COLO668 (cell line): ENCODE data around the gene KCNQ4.

ENCODE experiments used
- DNase-seq: peaks from one replicate; lab custom pipeline; 2025; ENCODE audit not compliant: unreplicated experiment; lab: John Stamatoyannopoulos, UW

Gene KCNQ4

DNA sequence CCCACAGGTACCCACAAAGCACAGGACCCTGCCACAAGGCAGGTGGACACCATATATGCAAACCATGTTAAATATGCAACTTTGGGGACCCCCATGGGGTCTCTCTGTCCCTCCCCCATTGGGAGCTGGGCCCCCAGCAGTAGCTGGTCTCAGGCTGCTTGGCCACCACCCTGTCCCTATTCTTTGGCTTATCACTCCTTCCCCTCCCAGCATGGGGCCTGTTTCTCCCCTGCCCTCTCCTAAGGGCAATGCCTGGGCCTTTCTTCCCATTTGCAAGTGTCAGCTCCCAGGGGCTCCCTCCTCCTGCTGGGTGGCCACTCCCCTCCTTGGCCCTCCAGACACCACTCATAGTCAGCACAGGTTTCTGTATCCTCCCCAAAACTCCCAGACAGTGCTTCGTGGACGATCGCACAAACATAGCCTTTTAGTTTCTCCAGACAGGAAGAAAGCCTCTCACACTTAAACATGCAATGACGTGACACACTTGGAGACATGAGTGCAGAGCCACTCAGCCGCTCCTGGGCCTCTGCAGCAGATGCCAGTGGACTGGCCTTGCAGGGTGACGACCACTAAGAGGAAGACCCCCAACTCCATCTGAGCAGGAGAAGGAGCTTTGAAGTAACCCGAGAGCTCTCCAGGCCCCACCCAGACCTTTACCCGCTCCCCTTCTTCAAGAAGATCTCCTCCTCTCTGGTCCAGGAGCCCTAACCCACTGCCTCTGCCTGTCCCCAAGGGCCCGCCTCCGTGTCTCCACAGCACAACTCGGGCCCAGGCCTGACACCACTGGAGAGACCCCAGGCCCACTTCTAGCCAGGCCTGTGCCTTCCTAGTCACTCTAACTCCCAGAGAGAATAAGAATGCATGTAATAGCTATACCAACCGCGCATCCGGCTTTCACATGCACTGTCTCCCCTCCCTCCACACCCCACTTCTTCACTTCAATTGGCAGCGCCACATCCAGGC is 55.7 kb downstream of the KCNQ4 start:
- DNase-seq = no peak

DNA sequence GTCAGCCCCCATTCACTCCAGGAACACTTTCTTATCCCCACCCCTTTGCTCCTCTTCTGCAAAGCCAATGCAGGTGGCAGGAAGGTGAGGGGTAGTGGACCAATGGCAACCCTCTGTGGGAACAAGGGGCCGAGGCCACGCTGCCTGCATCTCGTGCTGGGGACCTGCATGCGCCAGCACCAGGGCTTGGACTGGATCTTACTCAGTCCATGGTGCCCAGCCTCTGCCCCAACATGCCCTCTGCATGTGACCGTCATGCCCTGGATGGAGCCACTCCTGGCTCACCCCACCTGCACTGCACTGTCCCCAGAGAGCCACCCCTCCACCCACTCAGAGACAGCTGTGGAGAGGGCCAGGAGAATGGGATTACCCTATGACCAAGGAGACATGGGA is 56.4 kb downstream of the KCNQ4 start:
- DNase-seq = no peak

DNA sequence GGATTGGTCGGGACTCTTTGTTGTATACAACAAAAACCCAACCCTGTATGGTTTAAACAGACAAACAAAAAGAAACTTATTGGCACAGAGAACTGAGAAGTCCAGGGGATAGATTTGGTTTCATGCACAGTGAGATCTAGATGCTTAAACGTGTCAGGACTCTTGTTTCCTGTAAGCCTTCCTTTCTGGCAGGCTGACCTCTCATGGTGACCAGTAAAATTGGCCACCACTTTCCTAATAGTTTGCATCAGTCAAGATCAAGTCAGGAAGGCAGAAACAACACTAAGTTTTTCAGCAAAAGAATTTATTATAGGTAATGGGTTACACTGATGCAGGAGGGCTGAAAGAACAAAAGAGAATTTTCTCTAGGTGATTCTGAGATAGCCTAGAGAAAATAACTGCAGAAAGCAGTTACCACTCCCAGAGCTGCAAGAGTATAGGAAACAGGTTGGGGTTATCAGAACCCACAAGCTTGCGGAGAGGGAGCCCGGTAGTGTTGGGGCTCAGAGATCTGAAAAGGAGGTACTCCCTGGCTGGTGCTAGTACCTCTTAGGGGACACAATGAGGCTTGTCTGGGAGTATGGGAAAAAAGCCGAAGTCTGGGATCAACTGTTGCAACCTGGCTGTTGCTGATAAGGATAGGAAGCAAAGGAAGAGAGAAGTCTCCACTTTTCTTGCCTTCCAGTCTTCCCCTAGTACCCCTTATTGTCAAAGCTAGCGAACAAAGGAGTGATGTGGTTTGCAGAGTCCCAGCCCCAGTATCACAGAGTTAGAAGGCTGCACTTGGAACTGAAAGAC is 57.1 kb downstream of the KCNQ4 start:
- no peak for DNase-seq

DNA sequence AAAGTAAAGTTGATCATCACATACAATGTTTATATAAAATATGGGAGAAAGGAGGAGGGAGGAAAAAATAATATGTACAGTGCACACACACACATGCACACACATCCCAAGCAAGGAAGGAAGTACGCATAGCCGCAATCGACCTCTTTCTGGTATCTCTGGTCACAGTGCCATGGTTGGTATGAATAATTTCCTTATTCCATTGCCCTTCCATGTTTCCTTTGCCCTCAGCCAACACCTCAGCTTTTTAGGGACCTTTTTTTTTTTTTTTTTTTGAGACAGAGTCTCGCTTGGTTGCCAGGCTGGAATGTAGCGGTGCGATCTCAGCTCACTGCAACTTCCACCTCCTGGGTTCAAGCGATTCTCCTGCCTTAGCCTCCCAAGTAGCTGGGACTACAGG is 58.0 kb downstream of the KCNQ4 start:
- no peak for DNase-seq

DNA sequence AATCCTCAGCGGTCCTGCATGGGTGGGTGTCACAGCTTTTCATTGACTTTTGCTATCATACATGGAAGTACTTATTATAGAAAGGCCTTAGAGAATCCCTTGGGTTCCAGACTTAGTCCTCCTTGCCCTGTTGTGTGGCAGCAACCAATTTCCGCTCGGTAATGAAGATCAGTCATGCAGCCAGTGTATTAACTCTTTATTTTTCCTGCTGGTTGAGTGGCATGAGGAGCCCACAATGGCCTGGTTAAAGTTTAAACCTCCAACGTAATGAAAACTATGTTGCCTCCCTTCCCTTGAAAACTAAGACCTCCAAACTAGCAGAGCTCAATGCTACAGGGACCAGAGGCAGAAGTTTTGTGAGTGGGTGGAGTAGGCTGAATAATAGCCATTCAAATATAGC is 58.6 kb downstream of the KCNQ4 start:
- no peak for DNase-seq

DNA sequence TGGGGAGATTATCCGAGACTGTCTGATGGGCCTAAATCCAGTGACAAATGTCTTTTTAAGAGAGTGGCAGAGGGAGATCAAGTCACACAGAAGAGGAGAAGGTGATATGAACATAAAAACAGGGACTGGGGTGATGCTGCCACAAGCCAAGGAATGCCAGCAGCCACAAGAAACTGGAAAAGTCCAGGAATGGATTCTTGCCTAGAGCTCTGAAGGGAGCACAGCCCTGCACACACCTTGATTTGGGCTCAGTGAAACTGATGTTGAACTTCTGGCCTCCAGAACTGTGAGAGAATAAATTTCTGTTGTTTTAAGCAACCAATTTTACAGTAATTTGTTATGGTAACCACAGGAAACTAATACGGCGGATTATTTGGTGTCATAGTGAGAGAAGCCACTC is 59.1 kb downstream of the KCNQ4 start:
- no peak for DNase-seq

DNA sequence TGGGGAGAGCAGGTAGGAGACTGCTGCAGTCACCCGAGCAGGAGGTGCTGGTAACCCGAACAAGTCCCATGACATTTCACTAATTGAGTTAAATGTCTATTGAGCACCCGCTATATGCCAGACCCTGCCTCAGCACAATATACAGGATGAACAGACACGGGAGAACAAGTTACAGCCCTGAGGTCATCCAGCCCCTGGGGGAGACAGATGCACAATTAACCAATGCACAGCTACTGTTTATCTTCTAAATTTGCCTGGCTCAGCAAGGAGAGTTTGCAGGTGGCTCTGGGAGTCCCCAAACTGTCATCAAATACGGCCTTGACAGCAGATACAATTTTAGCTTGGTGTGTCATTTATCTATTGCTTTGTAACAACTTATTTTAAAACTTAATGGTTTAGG is 60.5 kb downstream of the KCNQ4 start:
- no peak for DNase-seq

DNA sequence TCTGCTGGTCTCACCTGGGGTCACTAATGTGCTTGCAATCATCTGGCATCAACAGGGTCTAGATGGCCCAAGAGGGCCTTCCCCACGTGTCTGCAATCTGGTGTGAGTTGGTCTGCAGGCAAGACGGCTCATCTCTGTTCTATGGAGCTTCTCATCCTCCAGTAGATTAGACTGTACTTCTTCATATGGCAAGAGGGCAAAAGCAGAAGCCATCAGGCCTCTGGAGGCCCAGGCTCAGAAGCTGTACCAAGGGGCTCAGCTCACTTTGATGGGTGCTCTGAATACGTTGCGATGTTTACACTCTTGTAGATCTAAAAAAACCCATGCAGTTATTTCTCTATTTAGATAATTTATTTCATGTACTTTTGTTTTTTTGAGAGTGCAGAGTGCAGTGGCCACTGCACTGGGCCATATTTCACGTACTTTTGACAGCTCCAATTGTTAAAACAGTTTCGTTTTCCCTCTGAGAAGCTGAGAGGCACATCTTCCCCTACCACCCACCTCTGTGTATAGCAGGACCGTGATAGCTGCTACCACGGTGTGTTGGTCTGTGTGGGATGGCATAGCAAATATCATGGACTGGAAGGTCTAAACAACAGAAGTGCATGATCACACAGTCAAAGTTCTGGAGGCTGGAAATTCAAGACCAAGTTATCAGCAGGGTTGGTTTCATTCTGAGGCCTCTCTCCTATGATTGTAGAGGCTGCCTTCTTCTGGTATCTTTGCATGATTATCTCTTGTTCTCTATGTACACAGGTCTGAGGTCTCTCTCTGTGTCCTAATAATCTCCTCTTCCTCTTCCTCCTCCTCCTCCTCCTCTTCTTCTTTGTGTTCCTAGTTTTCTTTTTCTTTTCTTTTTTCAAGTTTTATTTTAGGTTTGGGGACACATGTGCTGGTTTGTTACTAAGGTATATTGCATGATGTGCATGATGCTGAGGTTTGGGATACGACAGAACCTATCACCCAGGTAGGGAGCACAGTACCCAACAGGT is 61.6 kb downstream of the KCNQ4 start:
- no peak for DNase-seq

DNA sequence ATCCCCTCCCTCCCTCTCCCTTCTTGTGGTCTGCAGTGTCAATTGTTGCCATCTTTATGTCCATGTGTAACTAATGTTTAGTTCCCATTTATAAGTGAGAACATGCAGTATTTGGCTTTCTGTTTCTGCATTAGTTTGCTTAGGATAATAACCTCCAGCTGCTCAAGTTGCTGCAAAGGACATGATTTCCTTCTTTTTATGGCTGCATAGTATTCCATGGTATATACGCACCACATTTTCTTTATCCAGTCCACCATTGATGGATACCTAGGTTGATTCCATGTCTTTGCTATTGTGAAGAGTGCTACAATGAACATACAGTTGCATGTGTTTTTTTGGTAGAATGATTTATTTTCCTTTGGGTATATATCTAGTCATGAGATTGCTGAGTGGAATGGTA is 62.3 kb downstream of the KCNQ4 start:
- no peak for DNase-seq

DNA sequence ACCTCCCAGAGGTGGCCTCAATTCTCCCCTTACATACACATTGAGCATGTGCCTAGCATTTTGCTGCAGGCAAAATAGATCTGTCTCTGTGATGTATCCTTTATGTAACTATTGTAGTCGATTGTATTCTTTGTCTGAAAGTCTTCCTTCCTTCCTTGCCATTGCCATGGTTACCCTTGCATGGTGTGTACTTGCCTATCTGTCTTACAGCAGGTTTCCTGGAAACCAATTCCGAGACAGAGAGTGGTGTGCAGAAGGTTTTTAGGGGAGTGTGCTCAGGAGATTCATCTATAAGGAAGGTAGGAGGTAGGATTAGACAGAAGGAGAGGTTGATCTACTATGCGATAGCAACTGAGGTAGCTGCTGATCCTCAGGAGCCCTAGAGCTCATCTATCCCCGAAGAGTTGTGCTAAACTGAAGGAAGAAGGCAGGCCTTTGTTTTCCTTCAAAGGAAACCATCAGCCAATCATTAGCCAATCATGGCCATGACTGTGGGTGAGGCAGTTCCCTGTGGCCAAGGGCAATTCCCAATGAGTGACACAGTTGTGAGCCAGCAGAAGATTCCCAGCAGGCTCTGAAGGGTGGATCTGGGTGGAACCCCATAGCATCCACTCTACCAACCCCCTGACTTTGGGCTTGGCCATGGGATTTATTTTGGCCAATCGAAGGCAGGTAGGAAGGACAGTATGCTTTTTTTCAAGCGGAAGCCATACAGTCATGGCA is 63.6 kb downstream of the KCNQ4 start:
- no peak for DNase-seq

DNA sequence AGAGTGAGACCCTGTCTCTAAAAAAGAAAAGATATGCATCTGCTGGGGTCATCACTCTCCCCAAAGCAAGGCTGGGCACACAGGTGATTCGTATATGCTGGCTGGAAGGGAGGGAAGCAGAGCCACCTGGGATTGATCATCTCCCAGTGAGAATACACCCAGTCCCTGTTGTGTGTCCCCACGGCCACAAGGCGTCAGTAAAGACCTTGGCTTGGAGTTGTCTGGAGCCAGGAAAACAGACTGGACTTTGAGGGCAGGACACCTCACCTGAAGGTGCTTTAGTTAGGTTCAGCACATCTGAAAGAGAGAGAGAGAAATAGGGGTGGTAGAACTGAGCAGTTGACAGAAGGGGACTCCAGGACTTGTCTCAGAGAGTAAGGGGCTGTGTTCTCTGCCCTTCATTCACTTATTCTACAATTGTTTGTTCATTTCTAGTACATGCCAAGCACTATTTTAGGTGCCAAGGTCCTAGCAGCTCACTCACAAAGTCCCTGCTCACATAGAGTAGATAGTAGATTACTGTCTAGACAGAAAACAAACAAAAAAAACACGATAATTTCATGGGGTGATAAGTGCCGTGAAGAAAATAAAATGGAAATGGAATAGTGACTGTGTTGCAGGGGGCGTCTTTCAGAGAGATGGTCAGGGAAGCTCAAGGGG is 65.1 kb downstream of the KCNQ4 start:
- DNase-seq = peak; percentile 78

DNA sequence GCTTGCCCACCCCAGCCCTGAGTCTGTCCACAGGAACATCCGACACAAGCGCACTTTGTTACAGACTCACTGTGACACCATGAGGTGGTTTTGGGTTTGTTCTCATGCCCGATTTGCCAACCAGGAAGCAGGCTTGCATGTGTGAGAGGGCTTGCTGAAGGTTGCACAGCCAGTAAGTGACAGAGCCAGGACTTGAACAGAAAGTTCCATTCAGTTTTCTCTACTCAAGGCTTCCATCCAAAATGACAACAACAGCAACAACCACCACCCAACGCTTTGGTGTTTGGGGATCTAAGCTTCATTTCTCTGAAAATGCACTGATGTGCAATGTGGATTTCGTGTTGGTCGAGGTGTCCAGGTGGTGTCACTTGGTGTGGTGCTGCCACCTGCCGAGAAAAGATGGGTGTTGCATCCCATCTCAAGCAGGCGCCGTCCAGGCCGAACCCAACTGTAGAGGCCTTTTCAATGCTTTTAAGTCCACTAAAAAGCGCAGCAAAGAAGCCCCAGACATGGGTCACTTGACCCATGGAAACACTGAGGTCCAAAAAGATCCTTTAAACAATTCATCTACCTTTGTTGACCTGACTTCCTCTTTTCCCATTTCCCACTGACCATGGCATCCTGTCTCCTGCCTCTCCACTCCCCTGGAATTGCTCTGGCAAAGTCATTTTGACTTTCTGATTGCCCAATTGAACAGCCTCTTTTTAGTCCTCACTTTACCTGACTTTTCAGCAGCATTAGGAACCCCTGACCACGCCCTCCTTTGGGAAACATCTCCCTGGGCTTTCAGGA is 66.4 kb downstream of the KCNQ4 start:
- DNase-seq = peak; percentile 72

DNA sequence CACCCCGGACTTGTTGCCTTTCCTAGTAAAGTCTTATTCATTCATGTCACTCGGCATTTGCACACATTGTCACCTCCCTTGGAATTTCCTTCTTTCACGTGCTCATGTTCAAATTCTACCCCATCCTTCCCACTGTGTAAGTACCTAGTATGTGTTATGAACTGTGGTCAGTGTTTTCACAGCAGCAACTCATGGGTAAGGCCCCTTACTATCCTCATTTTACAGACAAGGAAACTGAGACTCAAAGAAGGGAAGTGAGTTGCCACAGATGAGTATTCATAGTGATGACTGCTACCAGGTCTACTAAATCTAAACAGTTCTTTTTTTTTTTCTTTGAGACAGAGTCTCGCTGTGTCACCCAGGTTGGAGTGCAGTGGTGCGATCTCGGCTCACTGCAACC is 68.1 kb downstream of the KCNQ4 start:
- no peak for DNase-seq

DNA sequence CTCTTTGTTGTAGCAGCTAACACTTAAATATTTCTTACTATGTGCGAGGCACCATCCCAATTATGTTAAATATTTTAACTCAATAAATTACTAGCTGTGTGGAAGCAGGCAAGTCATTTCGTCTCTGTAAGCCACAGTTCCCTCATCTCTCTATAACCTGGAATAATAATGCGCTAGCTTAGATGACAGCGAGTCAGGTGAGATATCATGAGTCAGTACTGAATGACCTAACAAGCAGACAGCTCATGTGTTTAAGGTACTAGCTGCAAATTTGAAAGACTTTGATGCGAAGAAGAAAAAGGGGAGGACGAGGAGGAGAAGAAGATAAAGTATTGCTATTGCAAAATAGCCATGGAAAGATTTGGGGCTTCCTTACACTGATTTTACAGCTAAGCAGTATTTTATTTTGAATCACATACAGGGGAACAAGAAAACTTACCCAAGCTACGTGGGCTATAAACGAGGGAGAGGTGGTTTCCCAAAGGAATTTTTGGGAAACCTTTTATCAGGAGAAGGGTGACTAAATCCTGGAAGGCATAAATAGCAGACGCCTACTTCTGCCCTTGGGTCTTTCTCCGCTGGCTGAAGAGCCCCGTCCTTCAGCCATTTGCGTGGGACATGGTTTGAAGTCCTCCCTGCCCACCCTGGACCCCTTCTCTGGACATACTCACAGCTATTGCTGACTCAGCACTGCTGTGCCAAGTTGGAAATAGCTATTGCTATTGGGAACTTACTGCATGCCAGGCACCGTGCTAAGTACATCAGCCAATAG is 69.7 kb downstream of the KCNQ4 start:
- no peak for DNase-seq

DNA sequence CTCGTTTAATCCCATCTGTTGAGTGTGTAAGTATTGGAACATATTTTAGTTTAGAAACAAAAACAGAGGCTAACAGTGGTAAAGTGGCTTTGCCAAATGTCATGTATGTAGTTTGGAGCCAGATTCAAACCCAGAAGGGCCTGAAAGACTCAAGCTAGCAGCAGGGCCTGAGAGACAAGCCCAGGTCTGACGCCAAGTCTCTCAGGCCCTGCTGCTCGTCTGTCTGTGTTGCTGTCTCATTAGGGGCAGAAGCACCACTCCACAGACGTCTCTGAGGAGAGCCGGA is 70.2 kb downstream of the KCNQ4 start:
- DNase-seq = no peak

DNA sequence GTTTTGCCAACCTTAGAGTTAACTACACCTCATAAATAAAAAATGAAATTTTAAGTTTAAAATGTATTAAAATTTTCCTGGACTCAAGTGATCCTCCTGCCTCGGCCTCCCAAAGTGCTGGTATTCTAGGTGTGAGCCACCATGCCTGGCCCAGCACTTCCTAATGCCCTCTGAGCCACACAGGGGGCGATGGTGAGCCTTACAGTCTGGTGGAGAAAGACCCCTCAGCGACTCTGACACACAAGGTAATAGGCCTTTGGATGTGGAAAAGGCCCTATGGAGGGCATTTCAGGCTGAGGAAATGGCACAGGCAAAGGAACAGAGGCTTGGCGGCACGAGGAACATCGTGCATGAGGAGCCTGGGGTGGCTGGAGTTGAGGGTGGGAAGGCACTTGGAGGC is 71.9 kb downstream of the KCNQ4 start:
- DNase-seq = no peak

DNA sequence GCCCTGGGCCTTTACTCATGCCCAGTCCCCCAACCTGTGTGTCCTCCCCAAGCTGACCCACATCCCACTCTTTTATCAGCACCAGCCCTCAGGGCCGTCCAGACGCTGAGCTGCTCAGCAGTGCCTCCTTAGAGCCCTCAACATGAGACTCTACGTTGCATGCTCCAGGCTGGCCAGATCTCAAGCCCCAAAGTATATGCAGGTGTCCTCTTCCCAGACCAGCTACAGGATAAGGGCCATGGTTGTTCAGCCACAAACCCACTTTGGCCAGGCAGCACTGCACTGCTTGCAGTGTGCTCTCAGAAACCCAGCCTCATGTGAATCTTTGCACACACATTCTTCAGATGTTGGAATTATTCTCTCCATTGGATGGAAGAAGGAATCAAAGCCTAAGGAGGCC is 72.5 kb downstream of the KCNQ4 start:
- DNase-seq = no peak

DNA sequence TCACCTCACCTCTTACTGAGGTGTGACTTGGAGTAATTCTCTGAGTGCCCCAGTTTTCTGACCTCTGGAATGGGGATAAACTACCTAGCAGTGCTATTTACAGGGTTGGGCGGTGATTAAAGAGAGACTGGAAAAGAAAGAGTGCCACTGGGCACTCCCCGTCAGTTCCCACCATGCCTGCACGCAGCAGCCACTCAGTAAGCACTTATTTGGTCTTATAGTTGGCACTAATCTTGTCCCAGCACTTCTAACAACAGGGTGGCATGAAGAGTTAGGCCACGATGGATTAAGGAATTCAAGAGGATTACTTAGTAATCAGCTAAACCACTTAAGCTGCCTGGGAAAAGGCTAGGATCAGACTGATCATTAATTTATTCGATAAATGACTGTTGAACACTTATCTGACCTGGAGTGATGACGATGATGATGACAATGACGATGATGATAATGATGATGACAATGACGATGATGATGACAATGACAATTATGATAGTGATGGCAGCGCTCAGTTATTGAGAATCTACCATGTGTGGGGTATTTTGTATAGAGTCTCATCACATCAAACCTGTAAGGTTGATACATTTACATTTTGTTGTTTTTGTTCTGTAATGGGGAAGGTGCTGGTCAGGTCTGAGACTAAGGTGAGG is 73.2 kb downstream of the KCNQ4 start:
- DNase-seq = no peak
